ENCODE results near the gene TMEM258. TPM values are rescaled to one million over a fixed set of nuclear protein-coding genes. Genes with fewer than 3 reads are reported as not detected.
A peak's percentile ranks its signal among the peaks of the same experiment; 100 is the strongest.

TMEM258 gene
- total RNA-seq, 1 experiment from 2014 or later: 201 TPM

DNA sequence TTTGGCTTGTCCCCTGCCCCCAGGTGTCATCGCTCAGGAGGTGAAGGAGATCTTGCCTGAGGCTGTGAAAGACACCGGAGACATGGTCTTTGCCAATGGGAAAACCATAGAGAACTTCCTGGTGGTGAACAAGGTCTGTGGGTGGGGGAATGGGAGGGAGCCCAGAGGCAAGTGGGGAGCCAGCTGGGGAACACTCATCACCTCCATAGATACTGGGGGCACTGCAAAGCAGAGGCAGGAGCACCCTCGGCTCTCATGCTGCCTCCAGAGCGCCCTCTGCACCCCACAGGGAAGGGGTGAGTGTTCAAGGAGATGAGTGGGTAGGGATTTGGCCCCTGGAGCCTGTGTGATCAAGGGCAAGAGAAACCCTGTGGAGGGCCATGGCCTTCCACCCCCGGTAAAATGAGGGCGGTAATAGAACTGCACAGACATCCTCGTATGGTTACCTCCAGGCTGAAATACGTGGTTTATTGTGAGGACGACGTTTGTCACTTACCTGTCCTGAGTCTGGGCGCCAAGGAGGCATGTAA, 14.0 kb downstream of the TMEM258 start:
- H2BK12ac ChIP-seq (ENCODE audit: insufficient read length, low read depth, low read length): no peak overlapping the region
- no CpG with 5 or more reads among the region's 11 CpGs for WGBS (ENCODE audit: extremely low coverage, insufficient read length, low lambda C conversion rate)
- H2AK5ac ChIP-seq (ENCODE audit: insufficient read length, low read length): no peak overlapping the region
- no peak overlapping the region for H3K4me2 ChIP-seq (ENCODE audit: insufficient read depth, insufficient read length, low read length)
- H3K18ac ChIP-seq (ENCODE audit: insufficient read length, low read depth, low read length): no peak overlapping the region
- H2BK20ac ChIP-seq (ENCODE audit: low read depth, low read length, poor library complexity, severe bottlenecking): no peak overlapping the region
- no peaks in the 10 kb centered on the region for H3K27me3 ChIP-seq (ENCODE audit: insufficient read depth, low read length)
- no peak overlapping the region for H2BK15ac ChIP-seq (ENCODE audit: low read depth, low read length)
- H4K5ac ChIP-seq (ENCODE audit: insufficient read length, low read depth, low read length): no peak overlapping the region
- Mint-ChIP-seq H3K9me3 (peaks cover 0 to 5% of the 10 kb centered on the region in 2 experiments; a peak in 2 of 5 replicates), H3K4me1 (peaks cover 19 to 20% of the 10 kb centered on the region in 2 experiments), H3K27me3 (ENCODE audit: low read depth) (peaks cover 2% of the 10 kb centered on the region; the same call in 1 of the 2 replicates), H3K27ac (peak overlapping the region in 2 of 3 experiments; percentile 22 to 76; a peak in 2 of 7 replicates), H3K4me3 (no peak overlapping the region), H3K36me3 (ENCODE audit: insufficient read depth in 1 of 3, low read depth in 3 of 3) (peaks cover 3 to 23% (median 17%) of the 10 kb centered on the region in 3 experiments)
- H3K23me2 ChIP-seq (ENCODE audit: insufficient read length, low read depth, low read length, poor library complexity, severe bottlenecking): no peaks in the 10 kb centered on the region
- no peak overlapping the region for H3T11ph ChIP-seq (ENCODE audit: low read length)
- no peak for DNase-seq
- H3K56ac ChIP-seq (ENCODE audit: insufficient read length, low read depth, low read length): no peak overlapping the region
- no peak overlapping the region for H2BK5ac ChIP-seq (ENCODE audit: insufficient read length, low read length)
- no peaks in the 10 kb centered on the region for H3K79me2 ChIP-seq (ENCODE audit: insufficient read depth, low read length)
- no peaks in the 10 kb centered on the region for H4K20me1 ChIP-seq (ENCODE audit: control insufficient read depth, insufficient read depth, insufficient read length)
- H4K91ac ChIP-seq (ENCODE audit: insufficient read length, low read depth, low read length): no peak overlapping the region
- H3K4me1 ChIP-seq (ENCODE audit: insufficient read depth, low read length): no peaks in the 10 kb centered on the region
- H3K4ac ChIP-seq (ENCODE audit: low read depth, low read length): no peak overlapping the region
- H3K27ac ChIP-seq (ENCODE audit: insufficient read length, low read depth, low read length): no peak overlapping the region
- H3K9ac ChIP-seq (ENCODE audit: extremely low read depth, insufficient read length, low read length): no peak overlapping the region
- TF ChIP-seq, protein P1, sequence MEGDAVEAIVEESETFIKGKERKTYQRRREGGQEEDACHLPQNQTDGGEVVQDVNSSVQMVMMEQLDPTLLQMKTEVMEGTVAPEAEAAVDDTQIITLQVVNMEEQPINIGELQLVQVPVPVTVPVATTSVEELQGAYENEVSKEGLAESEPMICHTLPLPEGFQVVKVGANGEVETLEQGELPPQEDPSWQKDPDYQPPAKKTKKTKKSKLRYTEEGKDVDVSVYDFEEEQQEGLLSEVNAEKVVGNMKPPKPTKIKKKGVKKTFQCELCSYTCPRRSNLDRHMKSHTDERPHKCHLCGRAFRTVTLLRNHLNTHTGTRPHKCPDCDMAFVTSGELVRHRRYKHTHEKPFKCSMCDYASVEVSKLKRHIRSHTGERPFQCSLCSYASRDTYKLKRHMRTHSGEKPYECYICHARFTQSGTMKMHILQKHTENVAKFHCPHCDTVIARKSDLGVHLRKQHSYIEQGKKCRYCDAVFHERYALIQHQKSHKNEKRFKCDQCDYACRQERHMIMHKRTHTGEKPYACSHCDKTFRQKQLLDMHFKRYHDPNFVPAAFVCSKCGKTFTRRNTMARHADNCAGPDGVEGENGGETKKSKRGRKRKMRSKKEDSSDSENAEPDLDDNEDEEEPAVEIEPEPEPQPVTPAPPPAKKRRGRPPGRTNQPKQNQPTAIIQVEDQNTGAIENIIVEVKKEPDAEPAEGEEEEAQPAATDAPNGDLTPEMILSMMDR (conservative IDR thresholded peaks at IDR 0.05): no peak
- H3K9me3 ChIP-seq (ENCODE audit: control insufficient read depth, low read depth, low read length): no peaks in the 10 kb centered on the region
- H2AFZ ChIP-seq (ENCODE audit: low read length): no peak overlapping the region
- no peak overlapping the region for H2BK120ac ChIP-seq (ENCODE audit: low read depth, low read length, poor library complexity, severe bottlenecking)
- H4K8ac ChIP-seq (replicated peaks; ENCODE audit: insufficient read length, low read depth, low read length): no peak overlapping the region
- no peaks in the 10 kb centered on the region for H3K79me1 ChIP-seq (ENCODE audit: insufficient read depth, low read depth, low read length, poor library complexity, severe bottlenecking)
- no peak overlapping the region for H3K14ac ChIP-seq (ENCODE audit: insufficient read depth, low read length)
- H3K23ac ChIP-seq (ENCODE audit: insufficient read length, low read depth, low read length): no peak overlapping the region
